ENCODE results near the gene CTPS2. TPM values are rescaled to one million over a fixed set of nuclear protein-coding genes. Genes with fewer than 3 reads are reported as not detected.

Gene CTPS2
- total and polyA plus RNA-seq, 2 experiments from 2014 or later, result 10.4 to 35.5 TPM

DNA sequence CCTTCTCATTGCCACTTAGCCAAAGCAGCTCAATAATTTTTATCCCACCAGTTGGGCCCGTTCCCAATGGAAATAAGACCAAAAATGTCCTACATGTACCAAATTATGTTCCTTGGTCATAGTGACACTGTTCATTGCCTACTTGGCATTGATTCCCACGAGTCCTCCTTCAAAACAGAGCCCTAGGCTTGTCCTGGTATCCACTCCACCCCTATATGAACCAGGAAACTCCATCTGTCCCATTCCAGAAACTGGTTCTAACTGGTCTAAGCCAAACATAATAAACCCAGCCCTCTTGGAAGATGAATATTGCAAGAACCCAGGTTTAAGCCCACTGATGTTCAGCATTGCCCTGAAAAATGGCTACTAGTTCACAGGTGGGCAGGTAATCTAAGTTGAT lies 93.4 kb downstream of the CTPS2 start (continued):
- TF ChIP-seq, protein P1, sequence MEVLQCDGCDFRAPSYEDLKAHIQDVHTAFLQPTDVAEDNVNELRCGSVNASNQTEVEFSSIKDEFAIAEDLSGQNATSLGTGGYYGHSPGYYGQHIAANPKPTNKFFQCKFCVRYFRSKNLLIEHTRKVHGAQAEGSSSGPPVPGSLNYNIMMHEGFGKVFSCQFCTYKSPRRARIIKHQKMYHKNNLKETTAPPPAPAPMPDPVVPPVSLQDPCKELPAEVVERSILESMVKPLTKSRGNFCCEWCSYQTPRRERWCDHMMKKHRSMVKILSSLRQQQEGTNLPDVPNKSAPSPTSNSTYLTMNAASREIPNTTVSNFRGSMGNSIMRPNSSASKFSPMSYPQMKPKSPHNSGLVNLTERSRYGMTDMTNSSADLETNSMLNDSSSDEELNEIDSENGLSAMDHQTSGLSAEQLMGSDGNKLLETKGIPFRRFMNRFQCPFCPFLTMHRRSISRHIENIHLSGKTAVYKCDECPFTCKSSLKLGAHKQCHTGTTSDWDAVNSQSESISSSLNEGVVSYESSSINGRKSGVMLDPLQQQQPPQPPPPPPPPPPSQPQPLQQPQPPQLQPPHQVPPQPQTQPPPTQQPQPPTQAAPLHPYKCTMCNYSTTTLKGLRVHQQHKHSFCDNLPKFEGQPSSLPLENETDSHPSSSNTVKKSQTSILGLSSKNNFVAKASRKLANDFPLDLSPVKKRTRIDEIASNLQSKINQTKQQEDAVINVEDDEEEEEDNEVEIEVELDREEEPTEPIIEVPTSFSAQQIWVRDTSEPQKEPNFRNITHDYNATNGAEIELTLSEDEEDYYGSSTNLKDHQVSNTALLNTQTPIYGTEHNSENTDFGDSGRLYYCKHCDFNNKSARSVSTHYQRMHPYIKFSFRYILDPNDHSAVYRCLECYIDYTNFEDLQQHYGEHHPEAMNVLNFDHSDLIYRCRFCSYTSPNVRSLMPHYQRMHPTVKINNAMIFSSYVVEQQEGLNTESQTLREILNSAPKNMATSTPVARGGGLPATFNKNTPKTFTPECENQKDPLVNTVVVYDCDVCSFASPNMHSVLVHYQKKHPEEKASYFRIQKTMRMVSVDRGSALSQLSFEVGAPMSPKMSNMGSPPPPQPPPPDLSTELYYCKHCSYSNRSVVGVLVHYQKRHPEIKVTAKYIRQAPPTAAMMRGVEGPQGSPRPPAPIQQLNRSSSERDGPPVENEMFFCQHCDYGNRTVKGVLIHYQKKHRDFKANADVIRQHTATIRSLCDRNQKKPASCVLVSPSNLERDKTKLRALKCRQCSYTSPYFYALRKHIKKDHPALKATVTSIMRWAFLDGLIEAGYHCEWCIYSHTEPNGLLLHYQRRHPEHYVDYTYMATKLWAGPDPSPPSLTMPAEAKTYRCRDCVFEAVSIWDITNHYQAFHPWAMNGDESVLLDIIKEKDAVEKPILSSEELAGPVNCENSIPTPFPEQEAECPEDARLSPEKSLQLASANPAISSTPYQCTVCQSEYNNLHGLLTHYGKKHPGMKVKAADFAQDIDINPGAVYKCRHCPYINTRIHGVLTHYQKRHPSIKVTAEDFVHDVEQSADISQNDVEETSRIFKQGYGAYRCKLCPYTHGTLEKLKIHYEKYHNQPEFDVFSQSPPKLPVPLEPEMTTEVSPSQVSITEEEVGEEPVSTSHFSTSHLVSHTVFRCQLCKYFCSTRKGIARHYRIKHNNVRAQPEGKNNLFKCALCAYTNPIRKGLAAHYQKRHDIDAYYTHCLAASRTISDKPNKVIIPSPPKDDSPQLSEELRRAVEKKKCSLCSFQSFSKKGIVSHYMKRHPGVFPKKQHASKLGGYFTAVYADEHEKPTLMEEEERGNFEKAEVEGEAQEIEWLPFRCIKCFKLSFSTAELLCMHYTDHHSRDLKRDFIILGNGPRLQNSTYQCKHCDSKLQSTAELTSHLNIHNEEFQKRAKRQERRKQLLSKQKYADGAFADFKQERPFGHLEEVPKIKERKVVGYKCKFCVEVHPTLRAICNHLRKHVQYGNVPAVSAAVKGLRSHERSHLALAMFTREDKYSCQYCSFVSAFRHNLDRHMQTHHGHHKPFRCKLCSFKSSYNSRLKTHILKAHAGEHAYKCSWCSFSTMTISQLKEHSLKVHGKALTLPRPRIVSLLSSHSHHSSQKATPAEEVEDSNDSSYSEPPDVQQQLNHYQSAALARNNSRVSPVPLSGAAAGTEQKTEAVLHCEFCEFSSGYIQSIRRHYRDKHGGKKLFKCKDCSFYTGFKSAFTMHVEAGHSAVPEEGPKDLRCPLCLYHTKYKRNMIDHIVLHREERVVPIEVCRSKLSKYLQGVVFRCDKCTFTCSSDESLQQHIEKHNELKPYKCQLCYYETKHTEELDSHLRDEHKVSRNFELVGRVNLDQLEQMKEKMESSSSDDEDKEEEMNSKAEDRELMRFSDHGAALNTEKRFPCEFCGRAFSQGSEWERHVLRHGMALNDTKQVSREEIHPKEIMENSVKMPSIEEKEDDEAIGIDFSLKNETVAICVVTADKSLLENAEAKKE (CRISPR knock-in tag; IDR thresholded peaks at IDR 0.05), result no peak
- TF ChIP-seq, protein P2, sequence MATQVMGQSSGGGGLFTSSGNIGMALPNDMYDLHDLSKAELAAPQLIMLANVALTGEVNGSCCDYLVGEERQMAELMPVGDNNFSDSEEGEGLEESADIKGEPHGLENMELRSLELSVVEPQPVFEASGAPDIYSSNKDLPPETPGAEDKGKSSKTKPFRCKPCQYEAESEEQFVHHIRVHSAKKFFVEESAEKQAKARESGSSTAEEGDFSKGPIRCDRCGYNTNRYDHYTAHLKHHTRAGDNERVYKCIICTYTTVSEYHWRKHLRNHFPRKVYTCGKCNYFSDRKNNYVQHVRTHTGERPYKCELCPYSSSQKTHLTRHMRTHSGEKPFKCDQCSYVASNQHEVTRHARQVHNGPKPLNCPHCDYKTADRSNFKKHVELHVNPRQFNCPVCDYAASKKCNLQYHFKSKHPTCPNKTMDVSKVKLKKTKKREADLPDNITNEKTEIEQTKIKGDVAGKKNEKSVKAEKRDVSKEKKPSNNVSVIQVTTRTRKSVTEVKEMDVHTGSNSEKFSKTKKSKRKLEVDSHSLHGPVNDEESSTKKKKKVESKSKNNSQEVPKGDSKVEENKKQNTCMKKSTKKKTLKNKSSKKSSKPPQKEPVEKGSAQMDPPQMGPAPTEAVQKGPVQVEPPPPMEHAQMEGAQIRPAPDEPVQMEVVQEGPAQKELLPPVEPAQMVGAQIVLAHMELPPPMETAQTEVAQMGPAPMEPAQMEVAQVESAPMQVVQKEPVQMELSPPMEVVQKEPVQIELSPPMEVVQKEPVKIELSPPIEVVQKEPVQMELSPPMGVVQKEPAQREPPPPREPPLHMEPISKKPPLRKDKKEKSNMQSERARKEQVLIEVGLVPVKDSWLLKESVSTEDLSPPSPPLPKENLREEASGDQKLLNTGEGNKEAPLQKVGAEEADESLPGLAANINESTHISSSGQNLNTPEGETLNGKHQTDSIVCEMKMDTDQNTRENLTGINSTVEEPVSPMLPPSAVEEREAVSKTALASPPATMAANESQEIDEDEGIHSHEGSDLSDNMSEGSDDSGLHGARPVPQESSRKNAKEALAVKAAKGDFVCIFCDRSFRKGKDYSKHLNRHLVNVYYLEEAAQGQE (IDR thresholded peaks at IDR 0.05; ENCODE audit: unreplicated experiment), result no peak
- TF ChIP-seq EZH2 (IDR thresholded peaks at IDR 0.05; ENCODE audit: low read depth, unreplicated experiment) (no peak), STAT1 (IDR thresholded peaks at IDR 0.05; ENCODE audit: unreplicated experiment) (no peak), EZH2phosphoT487 (IDR thresholded peaks at IDR 0.05; ENCODE audit: unreplicated experiment) (no peak), ZNF331 (CRISPR knock-in tag; IDR thresholded peaks at IDR 0.05; ENCODE audit: low read depth) (no peak)
